ENCODE measurements around the gene SRSF2.

DNA sequence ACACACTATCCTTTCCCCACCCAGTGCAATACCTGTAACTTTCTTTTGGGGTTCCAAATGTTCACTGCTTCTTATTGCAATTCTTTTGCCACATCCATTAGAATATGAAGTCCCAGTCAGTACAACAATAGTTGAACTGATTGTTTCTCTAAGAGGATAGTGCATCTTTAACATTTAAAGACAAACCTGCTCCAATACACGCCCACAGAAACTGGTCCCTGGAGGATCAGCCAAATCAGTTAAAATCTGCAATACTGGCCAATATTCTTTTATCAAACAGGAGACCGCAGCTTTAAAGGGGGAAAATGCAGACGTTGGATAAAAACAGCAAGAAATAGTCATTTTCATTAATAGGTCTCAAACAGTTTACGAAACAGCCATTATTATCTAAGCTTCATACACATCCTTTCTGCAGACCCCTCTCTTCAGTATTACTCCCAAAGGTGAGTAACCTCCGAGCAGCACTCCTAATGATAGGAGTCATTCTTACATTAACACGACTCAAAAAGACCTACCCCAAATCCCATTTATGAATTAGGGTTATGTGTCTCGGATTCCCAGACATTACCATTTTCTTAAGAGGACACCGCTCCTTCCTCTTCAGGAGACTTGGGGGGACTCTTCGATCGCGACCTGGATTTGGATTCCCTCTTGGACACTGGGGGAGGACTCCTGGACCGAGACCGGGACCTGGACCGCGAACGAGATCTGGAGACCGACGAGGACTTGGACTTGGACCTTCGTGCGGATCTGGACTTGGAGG lies 1.4 kb downstream of the SRSF2 start:
- TF ChIP-seq FOXK2 (IDR thresholded peaks at IDR 0.05) (no peak), BHLHE40 (IDR thresholded peaks at IDR 0.05; ENCODE audit: borderline replicate concordance) (no peak; the same call in 1 of the 2 replicates), SP1 (IDR thresholded peaks at IDR 0.05) (no peak), NFRKB (IDR thresholded peaks at IDR 0.05) (no peak), FOXA1 (IDR thresholded peaks at IDR 0.05) (no peak), SUZ12 (IDR thresholded peaks at IDR 0.05) (no peak), HDGF (IDR thresholded peaks at IDR 0.05; ENCODE audit: borderline replicate concordance) (no peak), ARNT (IDR thresholded peaks at IDR 0.05) (no peak)

All from HEK293T (cell line).